ENCODE measurements around the gene CHORDC1. TPM values are rescaled to one million over a fixed set of nuclear protein-coding genes. Genes with fewer than 3 reads are reported as not detected.
"Not testable (repeated sequence)": the region's sequence is repeated elsewhere in the genome, so short reads cannot be mapped to it uniquely, and the experiment has no call there.

Gene CHORDC1
- polyA plus RNA-seq, 3 donors, result 6.8 to 19.1 (median 18.4) TPM

DNA sequence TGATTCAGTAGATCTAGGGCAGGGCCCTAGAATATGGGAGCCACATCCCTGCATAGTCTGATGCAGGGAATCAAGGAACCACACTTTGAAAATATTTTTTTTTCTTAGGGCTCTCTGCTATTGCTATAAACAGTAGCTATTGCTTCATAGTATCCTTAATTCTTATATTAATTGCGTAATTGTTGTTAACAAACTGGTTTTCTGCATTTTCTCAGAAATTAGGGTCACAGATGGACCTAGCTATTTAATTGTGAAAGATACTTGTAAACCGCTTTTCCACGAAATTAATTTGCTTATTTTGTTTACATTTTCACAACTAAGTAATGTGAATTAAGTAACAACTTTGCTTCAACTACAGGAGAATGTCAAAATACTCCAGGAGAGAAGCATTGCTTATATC is 54.3 kb downstream of the CHORDC1 start:
- 77 to 88% (median 81%) methylated on average over 3 of the region's 3 CpGs for WGBS, 3 donors
- no peak overlapping the region for H3K27ac ChIP-seq (ENCODE audit: low read depth, low read length)

DNA sequence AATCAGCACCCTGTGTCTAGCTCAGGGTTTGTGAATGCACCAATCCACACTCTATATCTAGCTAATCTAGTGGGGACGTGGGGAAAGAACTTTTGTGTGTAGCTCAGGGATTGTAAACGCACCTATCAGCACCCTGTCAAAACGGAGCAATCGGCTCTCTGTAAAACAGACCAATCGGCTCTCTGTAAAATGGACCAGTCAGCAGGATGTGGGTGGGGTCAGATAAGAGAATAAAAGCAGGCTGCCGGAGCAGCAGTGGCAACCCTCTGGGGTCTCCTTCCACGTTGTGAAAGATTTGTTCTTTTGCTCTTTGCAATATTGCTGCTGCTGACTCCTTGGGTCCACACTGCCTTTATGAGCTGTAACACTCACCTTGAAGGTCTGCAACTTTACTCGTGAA is 55.1 kb downstream of the CHORDC1 start:
- WGBS, 3 donors, result 77 to 83% (median 78%) methylated on average over 8 of the region's 8 CpGs
- not testable (repeated sequence) for H3K27ac ChIP-seq (ENCODE audit: low read depth, low read length)

DNA sequence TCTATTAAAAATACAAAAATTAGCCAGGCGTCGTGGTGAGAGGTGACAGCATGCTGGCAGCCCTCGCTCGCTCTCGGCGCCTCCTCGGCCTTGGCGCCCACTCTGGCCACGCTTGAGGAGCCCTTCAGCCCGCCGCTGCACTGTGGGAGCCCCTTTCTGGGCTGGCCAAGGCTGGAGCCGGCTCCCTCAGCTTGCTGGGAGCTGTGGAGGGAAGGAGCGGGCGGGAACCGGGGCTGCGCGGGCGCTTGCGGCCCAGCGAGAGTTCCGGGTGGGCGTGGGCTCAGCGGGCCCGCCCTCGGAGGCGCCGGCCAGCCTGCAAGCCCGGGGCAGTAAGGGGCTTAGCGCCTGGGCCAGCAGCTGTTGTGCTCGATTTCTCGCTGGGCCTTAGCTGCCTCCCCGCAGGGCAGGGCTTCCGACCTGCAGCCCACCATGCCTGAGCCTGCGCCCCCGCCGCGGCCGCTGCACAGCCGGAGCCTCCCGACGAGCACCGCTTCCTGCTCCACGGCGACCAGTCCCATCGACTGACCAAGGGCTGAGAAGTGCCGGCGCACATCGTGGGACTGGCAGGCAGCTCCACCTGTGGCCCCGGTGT is 55.8 kb downstream of the CHORDC1 start:
- not testable (repeated sequence) for H3K27ac ChIP-seq (ENCODE audit: low read depth, low read length)
- 93 to 96% (median 94%) methylated on average over 35 to 49 of the region's 49 CpGs for WGBS, 3 donors

Other genes starting within 250 kb of the CHORDC1 start
- not detected for gene TRIM49C, start 191.9 kb downstream of the CHORDC1 start, polyA plus RNA-seq
- not detected for gene UBTFL1, start 137.1 kb downstream of the CHORDC1 start, polyA plus RNA-seq
- gene NAALAD2, start 88.4 kb downstream of the CHORDC1 start, polyA plus RNA-seq, result 1 to 10 TPM in 2 of 3 donors, under 1 TPM in 1; 0.32 to 5.5 (median 4.0) TPM